GM12878 (cell line): ENCODE results near the gene CISTR. TPM values are rescaled to one million over a fixed set of nuclear protein-coding genes. Genes with fewer than 3 reads are reported as not detected.

Source experiments
- ATAC-seq: fragments of 200-7000 bp; cut with Tn5 transposase; 3 replicates; pipeline ENCODE4 v1.9.1; 2020; ENCODE audit warnings: mild to moderate bottlenecking, moderate library complexity
- BruUV-seq: library from RNA; stranded (reverse); fragments of 400-500 nt; replicated peaks from 2 replicates; lab custom pipeline; 2021; lab: Mats Ljungman, UMichigan
- CTCF ChIA-PET: fragments of 300-600 bp; sonication (Branson Sonifier 250); formaldehyde crosslinking; extraction: SDS; loops from one replicate; lab custom pipeline; 2021; ENCODE audit warnings: inconsistent platforms; lab: Yijun Ruan, JAX
- POLR2A ChIA-PET: fragments of 350-600 bp; formaldehyde crosslinking; extraction: SDS; loops from one replicate; lab custom pipeline; 2021; ENCODE audit warnings: inconsistent platforms; lab: Charles Lee
- RAD21 ChIA-PET: fragments of 300-600 bp; sonication (Branson Sonifier 250); formaldehyde crosslinking; loops from one replicate; lab custom pipeline; 2023; ENCODE audit warnings: antibody characterized with exemption; ENCODE audit not compliant: unreplicated experiment; lab: Charles Lee
- SMC1A ChIA-PET: fragments of 300-600 bp; sonication (Branson Sonifier 250); formaldehyde crosslinking; loops from one replicate; lab custom pipeline; 2023; ENCODE audit not compliant: unreplicated experiment, uncharacterized antibody; lab: Charles Lee
- DNase-seq: peaks from one replicate; pipeline ENCODE4 v3.0.0-alpha.2; 2011; ENCODE audit warnings: low read depth, low spot score
- FAIRE-seq: peaks from 3 replicates; lab custom pipeline; 2011; peaks lifted over from hg19 to GRCh38; lab: Jason Lieb, UNC
- H2AFZ ChIP-seq: 2 replicates; pipeline ENCODE4 v1.6.0; 2011; ENCODE audit warnings: low read depth, low read length, control low read depth; ENCODE audit not compliant: control insufficient read depth
- H3K27ac ChIP-seq: 2 replicates; pipeline ENCODE4 v1.5.1; 2011; ENCODE audit warnings: control low read depth; ENCODE audit not compliant: control insufficient read depth, insufficient read depth
- H3K27me3 ChIP-seq, 2 experiments: replicated peaks in 1 of 2; 2 replicates each; pipeline versions ENCODE4 v1.6.0 to v1.6.1; 2011; ENCODE audit warnings: low read length in 1 of 2; ENCODE audit not compliant: control insufficient read depth in 2 of 2, insufficient read depth in 2 of 2
- H3K36me3 ChIP-seq, 2 experiments: 2 replicates each; pipeline ENCODE4 v1.5.1; 2011; ENCODE audit warnings: low read length in 1 of 2; ENCODE audit not compliant: control insufficient read depth in 2 of 2, insufficient read depth in 2 of 2
- H3K4me1 ChIP-seq: 2 replicates; pipeline ENCODE4 v1.6.1; 2011; ENCODE audit warnings: mild to moderate bottlenecking, low read length, moderate library complexity, mixed read lengths; ENCODE audit not compliant: control insufficient read depth, insufficient read depth
- H3K4me2 ChIP-seq: 2 replicates; pipeline ENCODE4 v1.6.0; 2011; ENCODE audit warnings: control low read depth; ENCODE audit not compliant: control insufficient read depth, insufficient read depth
- H3K4me3 ChIP-seq: fragments of 200-600 bp; sonication (generic); 2 replicates; pipeline ENCODE4 v1.5.1; 2016
- H3K79me2 ChIP-seq: 2 replicates; pipeline ENCODE4 v1.6.0; 2011; ENCODE audit warnings: low read length; ENCODE audit not compliant: control insufficient read depth, insufficient read depth
- H3K9ac ChIP-seq: 2 replicates; pipeline ENCODE4 v1.8.0; 2011; ENCODE audit warnings: low read length, control low read depth, mixed read lengths; ENCODE audit not compliant: control insufficient read depth, insufficient read depth
- H3K9me3 ChIP-seq: replicated peaks from 3 replicates; pipeline ENCODE4 v1.5.1; 2011; ENCODE audit warnings: mild to moderate bottlenecking, low read length; ENCODE audit not compliant: control insufficient read depth, insufficient read depth
- H4K20me1 ChIP-seq: 2 replicates; pipeline ENCODE4 v1.6.0; 2011; ENCODE audit not compliant: control insufficient read depth, insufficient read depth
- IRF3 ChIP-seq: fragments of 450-650 bp; IDR thresholded peaks from 2 replicates; pipeline ENCODE4 v1.6.1; 2014; ENCODE audit warnings: mild to moderate bottlenecking
- JUNB ChIP-seq: IDR thresholded peaks from 2 replicates; pipeline ENCODE4 v1.6.1; 2016; ENCODE audit warnings: antibody characterized with exemption, mild to moderate bottlenecking
- KLF5 ChIP-seq: fragments of 450-650 bp; IDR thresholded peaks from 2 replicates; pipeline ENCODE4 v1.6.1; 2014; ENCODE audit warnings: mild to moderate bottlenecking; ENCODE audit not compliant: partially characterized antibody
- MEF2A ChIP-seq: IDR thresholded peaks from 2 replicates; pipeline ENCODE4 v1.6.1; 2011; ENCODE audit warnings: low read depth, mild to moderate bottlenecking, low read length, moderate library complexity; ENCODE audit not compliant: insufficient read depth
- PRDM15 ChIP-seq: fragments of 450-650 bp; formaldehyde crosslinking; IDR thresholded peaks from 2 replicates; pipeline ENCODE4 v1.4.0; 2020; ENCODE audit warnings: mild to moderate bottlenecking, moderate library complexity
- REST ChIP-seq: IDR thresholded peaks from 2 replicates; pipeline ENCODE4 v1.6.1; 2012; ENCODE audit warnings: mild to moderate bottlenecking, low read depth, low read length
- WGBS: methylation state at CpG from one replicate; pipeline ENCODE4 v1.1.6; 2016; ENCODE audit warnings: low lambda C conversion rate; ENCODE audit not compliant: insufficient replicate concordance, insufficient coverage; ENCODE audit errors: missing lambda C conversion rate; 5-methylcytosine and 5-hydroxymethylcytosine counted together
- in situ Hi-C: fragments of 300-500 bp; cut with MboI; formaldehyde crosslinking; loops from 9 replicates; pipeline ENCODE4 v1.14.3; 2018; ENCODE audit warnings: mixed read lengths
- intact Hi-C: fragments of 100-400 bp; cut with micrococcal nuclease; formaldehyde crosslinking; loops from one replicate; pipeline ENCODE4 v1.14.2; 2022; ENCODE audit not compliant: unreplicated experiment
- polyA plus RNA-seq, 11 experiments: library from polyadenylated mRNA; depleted of rRNA in 4 of 11; unstranded in 6 of 11; stranded (reverse) in 5 of 11; fragments of >200 nt; fragmentation: Nextera tagmentation in 4 of 11; fragmentation: Illumina TruSeq in 1 of 11; extraction: Ambion mirVana in 4 of 11; extraction: Trizol in 1 of 11; gene quantifications; 1 replicate in 1 of 11; 2 replicates in 10 of 11; pipeline versions ENCODE4 v1.2.1 to v1.2.3, GENCODE V29; 2011 to 2016; ENCODE audit warnings: inconsistent platforms in 2 of 11, missing spikeins in 2 of 11, low read depth in 1 of 11
- total RNA-seq, 4 experiments: library from RNA; depleted of rRNA in 3 of 4; stranded (reverse); fragments of >200 nt in 3 of 4; fragmentation: Illumina TruSeq in 1 of 4; extraction: Trizol in 1 of 4; gene quantifications; 2 replicates each; pipeline versions ENCODE4 v1.2.1 to v1.2.3, GENCODE V29; 2013 to 2021

The CISTR gene
- total and polyA plus RNA-seq, 10 of the 15 experiments (the other 5 are each of a cell fraction or from before 2014, with no cell fraction given): 0.26 TPM; not detected in 9

- no peak for FAIRE-seq
- no peak for ATAC-seq
- Histone ChIP-seq H3K27me3 (no peaks in the 10 kb centered on the region), H3K36me3 (no peaks in the 10 kb centered on the region), H3K27ac (no peak overlapping the region), H3K4me2 (no peak overlapping the region), H3K79me2 (no peaks in the 10 kb centered on the region), H3K4me3 (no peak overlapping the region), H2AFZ (no peak overlapping the region), H4K20me1 (no peaks in the 10 kb centered on the region), H3K9ac (no peak overlapping the region), H3K9me3 (no peaks in the 10 kb centered on the region), H3K4me1 (no peaks in the 10 kb centered on the region)
- SMC1A ChIA-PET: interaction anchor here (0.8 to 1.1 kb wide), 3 partner anchors 12 to 31 kb away, joined by 3 to 4 read pairs (median 4); no protein-coding TSS in a partner anchor
- in situ Hi-C loops: no loop called here
- BruUV-seq: no TSS peak
- CTCF ChIA-PET: interaction anchor here (0.8 to 7.3 kb wide), 4 partner anchors 14 to 38 kb away, joined by 3 to 66 read pairs (median 4); partner anchors contain the start of genes ATP5MC2 and CALCOCO1
- intact Hi-C loops: no loop called here
- POLR2A ChIA-PET: no interaction called here
- no peak for DNase-seq
- TF ChIP-seq IRF3 (no peak), JUNB (no peak), KLF5 (no peak), REST (no peak), MEF2A (no peak), PRDM15 (no peak)
- 77% methylated on average over 4 of the region's 4 CpGs for WGBS
- RAD21 ChIA-PET: no interaction called here
Measured at GRCh38 chr12:53714004-53714403, 37.8 kb downstream of the CISTR start.
